Esophagus mucosa (tissue), 1 donor: ENCODE results near the gene FMNL1. TPM values are rescaled to one million over a fixed set of nuclear protein-coding genes. Genes with fewer than 3 reads are reported as not detected.

Experiments used
- ATAC-seq: fragments of 200-7000 bp; cut with Tn5 transposase; one replicate; pipeline ENCODE4 v1.9.1; 2020
- total RNA-seq: library from RNA; stranded (reverse); gene quantifications from one replicate; pipeline ENCODE4 v1.2.4, GENCODE V29; 2023
- donor health status: DM: yes; HTN: yes; CAD: no.

Gene FMNL1, protein sequence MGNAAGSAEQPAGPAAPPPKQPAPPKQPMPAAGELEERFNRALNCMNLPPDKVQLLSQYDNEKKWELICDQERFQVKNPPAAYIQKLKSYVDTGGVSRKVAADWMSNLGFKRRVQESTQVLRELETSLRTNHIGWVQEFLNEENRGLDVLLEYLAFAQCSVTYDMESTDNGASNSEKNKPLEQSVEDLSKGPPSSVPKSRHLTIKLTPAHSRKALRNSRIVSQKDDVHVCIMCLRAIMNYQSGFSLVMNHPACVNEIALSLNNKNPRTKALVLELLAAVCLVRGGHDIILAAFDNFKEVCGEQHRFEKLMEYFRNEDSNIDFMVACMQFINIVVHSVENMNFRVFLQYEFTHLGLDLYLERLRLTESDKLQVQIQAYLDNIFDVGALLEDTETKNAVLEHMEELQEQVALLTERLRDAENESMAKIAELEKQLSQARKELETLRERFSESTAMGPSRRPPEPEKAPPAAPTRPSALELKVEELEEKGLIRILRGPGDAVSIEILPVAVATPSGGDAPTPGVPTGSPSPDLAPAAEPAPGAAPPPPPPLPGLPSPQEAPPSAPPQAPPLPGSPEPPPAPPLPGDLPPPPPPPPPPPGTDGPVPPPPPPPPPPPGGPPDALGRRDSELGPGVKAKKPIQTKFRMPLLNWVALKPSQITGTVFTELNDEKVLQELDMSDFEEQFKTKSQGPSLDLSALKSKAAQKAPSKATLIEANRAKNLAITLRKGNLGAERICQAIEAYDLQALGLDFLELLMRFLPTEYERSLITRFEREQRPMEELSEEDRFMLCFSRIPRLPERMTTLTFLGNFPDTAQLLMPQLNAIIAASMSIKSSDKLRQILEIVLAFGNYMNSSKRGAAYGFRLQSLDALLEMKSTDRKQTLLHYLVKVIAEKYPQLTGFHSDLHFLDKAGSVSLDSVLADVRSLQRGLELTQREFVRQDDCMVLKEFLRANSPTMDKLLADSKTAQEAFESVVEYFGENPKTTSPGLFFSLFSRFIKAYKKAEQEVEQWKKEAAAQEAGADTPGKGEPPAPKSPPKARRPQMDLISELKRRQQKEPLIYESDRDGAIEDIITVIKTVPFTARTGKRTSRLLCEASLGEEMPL
- total RNA-seq = 2.6 TPM

DNA sequence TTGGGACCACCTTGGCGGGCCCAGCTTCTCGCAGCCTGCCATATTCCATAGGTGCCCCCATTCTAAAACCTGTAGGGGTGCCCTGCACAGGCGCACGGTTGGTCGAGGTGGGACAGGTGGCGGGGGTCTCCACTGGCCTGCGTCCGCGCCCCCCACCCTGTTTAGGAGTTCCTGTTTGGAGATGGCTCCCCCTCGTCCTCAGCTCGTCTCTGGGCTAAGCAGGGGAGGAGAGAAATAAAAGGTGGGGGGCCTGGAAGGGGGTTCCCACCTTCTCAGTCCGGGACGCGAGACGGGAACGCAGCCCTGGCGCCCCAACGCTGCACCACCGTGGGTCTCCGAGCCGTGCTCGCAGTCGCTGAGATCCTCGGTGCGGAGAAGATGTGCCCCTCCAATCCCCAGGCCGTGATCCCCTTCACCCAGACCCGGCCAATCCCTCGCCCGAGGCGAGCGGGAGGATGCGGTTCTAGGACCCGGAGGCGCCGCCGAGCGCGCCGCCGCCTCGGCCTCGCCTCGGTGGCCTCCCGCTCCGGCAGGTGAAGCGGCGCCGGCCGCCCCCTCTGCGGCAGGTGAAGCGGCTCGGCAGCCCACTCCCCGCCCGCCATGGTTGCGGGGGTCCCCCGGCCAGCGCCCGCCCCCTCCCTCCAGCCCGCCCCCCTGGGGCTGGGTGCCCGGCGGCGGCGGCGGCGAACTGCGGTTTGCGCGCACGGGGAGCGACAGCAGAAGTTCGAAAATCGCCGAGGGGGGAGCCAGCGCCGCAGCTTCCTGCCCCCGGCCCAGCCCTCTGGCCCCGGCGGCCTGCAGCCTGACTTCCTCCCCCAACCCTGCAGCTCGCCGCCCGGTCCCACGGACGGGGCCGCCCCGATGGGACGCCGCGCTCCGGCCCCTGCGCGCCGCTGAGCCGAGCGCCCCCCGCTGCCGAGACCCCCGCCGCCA is at the start of gene FMNL1:
Gene FMNL1 (plus strand): TSS at position 805 of the 933 bp plus-strand sequence. CDS start 240 bp downstream, outside the sequence.
- ATAC-seq = peak; percentile 20

DNA sequence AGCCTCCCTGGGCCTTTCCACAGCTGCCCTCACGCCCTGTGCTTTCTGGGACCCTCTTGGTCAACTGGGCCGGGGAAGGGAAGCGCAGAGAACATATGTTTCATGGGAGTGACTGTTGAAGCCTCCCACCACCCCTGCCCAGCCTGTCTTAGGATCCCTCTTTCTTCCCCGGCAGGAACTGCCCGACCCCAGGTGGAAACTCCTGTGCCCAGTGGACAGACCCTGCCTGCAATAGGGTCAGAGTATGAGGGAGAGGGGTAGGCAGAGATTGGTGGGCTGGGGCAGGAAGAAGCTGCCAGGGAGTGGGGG is 49.5 kb upstream of the FMNL1 start:
- no peak for ATAC-seq

DNA sequence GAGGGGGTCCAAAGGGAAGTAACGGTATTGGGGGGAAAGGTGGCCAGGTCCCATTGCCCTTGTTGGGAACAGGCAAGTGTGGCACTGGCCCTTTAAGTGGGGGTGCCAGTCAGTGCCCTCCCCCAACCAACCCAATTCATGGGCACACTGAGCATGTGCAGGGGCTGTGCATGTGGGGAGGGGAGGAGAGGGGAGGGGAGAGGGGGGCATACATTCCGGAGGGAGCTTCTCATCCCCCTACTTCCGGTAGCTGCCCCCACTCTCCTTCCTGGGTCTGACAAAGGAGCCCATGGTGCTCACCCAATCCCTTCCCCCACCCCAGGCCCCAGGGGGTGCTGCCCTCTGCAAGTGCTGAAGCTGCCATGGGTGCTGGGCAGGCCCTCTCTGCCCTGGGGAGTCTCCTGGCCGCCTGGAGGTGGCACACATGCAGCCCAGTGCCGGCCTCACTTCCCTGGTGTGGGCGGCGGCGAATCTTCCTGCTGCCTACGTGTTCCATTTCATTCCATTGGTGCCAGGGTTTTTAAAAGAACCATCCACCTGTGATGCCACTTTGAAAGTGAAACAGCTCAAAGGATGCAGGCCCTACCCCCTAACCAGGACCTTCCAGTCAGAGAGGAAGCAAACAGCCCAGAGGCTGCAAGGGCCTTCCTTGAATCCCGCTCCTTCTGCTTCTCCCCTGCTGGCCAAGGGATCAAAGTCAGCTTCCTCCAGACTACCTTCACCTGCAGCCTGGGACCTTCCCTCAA is 49.0 kb upstream of the FMNL1 start:
- peak; percentile 65 for ATAC-seq

DNA sequence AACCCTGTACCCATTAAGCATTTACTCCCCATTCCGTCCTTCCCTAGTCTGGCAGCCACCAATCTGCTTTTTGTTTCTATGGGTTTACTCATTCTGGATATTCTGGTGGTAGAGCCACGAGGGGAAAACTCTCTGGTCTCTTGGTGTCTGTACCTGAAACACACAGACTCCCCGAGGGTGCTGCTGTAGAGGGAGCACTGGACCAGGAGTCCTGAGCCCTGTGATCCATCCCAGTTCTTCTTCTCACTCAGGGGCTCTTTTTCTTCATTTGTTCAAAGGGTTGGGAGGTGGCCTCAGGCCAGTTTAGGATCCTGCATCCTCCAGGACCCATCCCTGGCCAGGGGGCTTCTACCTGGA is 45.9 kb upstream of the FMNL1 start:
- no peak for ATAC-seq

DNA sequence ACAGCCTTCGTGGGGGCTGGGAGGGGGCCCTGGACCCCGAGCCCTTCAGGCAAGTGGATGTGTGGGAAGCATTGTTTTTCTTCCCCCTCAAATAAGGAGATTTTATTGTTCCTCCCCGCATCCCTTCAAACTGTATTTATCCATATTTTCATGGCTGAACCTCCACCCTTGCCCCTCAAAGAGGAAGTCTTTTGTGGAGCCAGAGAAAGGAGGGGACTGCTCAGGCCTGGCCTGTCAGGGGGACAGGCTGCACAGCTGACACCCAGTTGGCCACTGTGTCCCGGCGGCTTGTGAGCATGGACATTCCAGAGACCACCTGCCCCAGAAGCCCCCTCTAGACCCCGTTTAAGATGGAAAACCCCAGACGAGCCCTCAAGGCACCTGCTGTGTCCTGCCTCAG is 44.1 kb upstream of the FMNL1 start:
- no peak for ATAC-seq

DNA sequence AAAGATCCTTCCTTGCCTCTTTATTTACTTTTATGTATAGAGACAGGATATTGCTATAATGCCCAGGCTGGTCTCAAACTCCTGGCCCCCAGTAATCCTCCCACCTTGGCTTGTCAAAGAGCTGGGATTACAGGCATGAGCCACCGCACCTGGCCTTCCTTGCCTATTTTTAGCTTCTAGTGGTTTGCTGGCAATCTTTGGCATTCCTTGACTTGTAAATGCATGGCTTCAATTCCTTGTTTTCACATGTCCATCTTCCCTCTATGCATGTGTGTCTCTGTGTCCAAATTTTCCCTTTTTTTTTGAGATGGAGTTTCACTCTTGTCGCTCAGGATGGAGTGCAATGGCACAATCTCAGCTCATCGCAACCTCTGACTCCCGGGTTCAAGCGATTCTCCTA is 37.5 kb upstream of the FMNL1 start:
- no peak for ATAC-seq

DNA sequence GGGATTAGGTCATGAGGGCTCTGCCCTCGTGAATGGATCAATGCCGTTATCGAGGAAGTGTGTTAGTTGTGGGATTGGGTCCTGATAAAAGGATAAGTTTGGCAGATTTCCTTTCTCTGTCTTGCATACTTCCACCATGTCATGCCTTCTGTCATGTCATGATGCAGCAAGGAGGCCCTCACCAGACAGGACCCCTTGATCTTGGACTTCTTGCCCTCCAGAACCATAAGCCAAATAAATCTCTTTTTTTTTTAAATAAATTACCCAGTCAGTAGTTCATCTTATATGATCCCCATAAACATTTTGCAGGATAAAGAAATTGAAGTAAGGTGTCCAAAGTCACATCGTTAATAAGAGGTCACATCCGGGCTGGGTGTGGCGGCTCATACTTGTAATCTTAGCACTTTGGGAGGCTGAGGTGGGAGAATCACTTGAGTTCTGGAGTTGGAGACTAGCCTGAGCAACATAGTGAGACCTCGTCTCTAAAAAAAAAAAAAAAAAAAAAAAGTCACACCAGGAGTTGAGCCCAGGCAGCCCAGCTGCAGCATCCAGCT is 34.8 kb upstream of the FMNL1 start:
- ATAC-seq = no peak

DNA sequence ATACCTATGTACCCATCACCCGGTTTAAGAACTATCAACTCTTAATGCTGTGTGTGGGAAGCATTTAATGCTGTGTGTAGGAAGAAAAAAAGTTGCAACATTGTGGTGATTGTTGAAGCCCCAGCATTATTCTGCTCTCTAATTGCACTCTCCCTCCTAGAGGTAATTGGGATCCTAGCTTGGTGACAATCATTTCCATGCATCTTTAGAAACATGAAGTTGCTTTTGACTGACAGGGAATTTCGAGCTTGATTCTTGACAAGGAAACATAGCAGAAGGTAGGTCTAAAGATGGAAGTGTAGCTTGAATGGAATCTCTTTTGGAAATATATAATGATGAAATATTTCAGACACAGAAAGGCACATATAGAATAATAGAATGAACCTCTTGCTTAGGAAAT is 32.7 kb upstream of the FMNL1 start:
- ATAC-seq = no peak

DNA sequence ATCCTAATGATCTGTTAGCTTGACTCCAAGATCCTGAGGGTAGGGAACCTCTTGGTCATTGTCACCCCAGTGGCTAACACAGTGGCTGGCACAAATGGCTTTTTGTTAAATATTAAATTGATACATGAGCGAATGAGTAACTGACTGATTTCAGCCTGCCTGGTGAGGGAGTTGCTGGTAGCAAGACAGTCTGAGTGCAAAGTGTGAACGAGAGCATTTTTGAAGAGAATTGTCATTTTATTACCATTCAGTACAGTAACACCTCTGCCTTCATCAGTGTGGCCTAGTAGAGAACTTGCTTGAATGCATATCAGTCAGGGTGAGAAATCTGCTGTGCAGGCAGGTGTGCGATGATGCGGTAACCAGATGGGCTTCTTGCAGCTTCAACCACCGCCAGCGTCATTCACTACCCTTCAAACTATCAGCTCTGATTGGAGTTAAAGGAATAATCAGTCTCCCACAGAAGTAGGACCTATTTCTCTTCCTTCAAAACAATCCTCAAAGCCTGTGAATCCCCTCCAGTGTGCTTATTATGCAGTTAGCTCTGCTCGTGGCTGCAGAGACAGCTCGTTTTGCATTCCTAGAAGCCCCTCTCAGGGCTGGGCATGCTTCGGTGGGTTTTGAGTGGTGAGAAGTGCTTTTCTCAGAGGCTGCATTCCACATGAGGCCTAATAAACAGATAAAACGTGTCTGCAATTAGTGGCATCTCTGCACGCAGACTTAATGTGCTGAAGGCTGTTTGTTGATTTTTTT is 31.0 kb upstream of the FMNL1 start:
- no peak for ATAC-seq

DNA sequence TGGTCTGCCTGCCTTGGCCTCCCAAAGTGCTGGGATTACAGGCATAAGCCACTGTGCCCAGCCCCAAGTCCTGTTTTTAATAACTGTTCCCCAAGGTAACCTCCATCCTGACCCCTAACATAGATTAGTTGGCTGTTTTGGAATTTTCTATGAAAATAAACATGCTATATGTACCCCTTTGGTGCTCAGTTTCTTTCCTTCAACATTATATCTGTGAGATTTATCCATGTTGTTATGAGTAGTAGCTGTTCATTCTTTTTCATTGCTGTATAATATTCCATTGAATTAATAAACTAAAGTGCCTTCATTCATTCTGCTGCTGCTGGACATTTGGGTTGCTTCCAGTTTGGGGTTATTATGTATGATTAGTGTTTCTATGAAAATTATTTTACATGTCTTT is 26.3 kb upstream of the FMNL1 start:
- ATAC-seq = no peak

DNA sequence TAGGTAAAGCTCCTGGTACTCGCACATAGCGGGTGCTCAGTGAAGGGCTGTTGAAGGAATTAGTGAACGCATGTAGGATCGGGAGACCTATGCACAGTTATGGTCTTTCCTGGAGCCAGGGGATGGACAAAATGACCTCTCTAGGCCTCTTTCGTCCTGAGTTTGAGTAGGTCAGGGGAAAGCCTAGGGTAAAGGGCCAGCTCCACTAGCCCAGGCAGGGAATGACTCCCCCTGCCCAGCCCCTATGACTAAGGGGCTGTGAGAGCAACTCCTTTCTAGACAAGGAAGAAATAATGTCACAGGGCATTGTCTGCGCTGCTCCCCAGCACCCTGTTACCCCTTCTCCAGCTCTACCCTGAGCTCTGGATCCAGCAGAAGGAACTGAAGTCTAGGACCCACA is 24.6 kb upstream of the FMNL1 start:
- ATAC-seq = peak; percentile 3

DNA sequence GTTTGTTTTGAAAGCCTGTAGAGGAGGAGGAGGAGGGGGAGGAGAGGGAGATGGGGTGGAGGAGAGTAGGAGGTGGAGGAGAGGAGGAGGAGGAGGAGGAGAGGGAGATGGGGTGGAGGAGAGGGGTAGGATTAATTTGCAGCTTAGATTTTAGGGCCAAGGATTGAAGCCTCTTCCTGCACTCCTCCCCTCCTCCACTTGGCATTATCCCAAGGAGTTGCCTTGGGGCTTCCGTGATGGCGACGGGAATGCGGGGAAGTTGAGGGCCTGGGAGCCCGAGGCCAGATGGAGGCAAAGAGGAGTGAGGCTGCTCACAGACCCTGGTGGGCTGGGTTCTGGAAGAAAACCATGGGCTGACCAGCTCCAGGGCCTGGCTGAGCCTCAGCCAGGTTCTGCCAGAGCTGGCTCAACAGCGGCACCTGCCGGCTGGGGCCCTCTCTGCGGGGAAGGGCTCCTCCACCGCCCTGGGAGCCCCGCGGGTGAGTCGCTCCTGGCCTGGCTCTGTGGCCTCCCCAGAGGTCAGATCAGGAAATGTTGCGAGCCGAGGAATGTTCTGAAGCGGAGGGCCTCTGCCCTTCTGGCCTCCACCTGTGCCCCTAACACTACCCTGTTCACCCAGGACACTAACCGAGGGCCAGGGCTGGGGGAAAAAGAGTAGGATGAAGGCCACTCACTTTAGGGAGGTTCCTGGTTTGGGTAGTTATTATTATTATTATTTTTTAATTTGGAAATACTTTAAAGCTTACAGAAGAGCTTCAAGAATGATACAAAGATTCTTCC is 23.9 kb upstream of the FMNL1 start:
- ATAC-seq = peak; percentile 93

DNA sequence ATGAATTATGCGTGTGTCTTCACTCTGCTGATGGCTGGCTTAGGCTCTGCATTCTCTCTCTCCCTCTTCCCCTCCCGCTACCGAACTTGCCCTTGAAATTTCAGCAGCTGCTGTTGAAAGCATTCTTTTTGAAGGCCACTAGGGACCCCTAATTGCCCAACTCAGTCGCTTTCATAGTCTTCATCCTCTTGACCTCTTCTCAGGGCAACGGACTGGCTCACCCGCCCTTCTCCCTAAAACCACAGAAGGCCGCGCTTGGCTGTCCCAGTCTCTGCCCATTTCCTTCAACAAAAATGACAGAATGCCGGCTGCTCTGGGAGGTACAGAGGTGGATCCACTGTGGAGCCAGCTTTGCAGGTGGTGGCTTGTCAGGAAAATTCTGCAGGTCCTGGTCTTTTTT is 21.0 kb upstream of the FMNL1 start:
- peak; percentile 12 for ATAC-seq

DNA sequence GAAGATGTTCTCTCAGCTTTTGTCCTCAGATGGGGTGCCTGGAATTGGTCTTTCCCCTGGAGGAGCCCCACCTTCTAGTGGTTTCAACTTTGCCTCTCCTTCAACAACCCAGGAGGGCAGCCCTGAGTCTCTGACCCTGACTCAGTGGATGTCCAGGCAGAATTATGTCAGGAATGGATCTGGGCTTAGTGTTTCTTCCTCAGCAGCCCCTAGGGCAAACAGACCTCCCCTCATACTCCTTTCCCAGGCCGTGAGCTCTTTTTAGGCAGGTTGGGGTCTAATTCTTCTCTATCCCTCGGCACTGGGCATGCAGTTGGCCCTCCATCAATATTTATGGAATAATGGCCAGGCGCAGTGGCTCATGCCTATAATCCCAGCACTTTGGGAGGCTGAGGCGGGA is 20.2 kb upstream of the FMNL1 start:
- no peak for ATAC-seq

DNA sequence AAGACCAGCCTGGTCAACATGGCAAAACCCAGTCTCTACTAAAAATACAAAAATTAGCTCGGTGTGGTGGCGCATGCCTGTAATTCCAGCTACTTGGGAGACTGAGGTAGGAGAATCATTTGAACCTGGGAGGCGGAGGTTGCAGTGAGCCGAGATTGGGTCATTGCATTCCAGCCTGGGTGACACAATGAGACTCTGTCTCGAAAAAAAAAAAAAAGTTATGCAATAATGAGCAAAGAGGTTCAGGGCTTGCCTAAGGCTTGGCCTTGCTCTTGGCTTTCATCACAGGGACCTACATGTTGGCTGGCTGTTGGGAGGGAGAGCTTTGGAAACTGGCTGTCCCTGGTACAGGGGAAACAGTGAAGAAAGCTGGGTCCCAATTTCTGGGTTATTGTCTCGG is 19.8 kb upstream of the FMNL1 start:
- ATAC-seq = peak; percentile 74

DNA sequence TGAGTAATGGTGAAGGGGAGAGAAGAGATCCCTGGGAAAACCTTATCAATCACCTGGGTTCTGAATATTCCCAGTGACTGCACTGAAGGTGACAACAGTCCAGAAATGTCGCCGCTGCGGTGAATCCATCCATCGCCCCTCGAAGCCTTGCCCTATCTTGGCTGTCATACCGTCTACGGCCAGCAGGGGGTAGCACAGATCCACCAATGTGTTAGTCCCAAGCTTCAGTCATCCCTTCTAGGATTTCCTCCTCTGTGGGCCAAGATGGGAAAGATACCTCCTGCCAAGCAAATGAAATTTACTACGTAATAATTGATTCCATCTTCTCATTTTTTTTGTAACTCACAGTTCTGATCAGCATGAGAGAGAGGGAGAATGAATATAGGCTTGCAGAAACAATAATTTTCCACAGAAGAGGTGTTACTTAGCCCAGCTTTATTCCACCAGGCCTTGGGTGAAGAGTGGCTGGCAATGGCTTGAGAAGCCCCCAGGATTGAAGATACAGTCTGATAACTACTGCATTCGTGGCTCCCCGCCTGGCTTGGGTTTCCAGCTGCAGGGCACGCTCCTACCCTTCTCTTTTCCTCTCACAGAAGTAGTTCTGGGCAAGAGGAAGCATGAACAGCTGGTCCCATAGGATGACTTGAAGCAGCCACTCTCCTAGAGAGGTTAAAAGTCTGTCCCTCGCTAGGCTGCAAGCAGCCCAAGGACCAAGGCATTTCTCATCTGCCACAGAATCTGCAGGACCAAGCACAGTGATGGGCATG is 2.6 kb upstream of the FMNL1 start:
- ATAC-seq = peak; percentile 83

DNA sequence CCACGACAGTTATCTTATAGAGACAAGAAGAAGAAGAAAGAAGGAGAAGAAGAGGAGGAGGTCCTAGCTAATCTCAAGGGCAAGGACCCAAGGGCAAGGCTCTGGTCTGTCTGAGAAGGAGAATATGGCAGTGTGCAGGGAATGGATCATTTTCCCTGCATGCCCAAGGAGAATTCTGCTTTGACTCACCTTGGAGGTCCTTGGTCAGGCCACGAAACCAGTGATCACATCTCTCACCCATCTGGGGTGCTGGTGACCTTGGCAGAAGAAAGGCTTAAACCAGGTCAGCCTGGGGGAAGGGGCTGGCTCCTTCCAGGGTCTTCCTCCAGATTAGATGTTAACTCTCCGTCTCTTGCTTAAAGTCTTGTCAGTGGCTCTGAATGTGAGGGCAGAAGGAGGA is 1.6 kb upstream of the FMNL1 start:
- no peak for ATAC-seq

DNA sequence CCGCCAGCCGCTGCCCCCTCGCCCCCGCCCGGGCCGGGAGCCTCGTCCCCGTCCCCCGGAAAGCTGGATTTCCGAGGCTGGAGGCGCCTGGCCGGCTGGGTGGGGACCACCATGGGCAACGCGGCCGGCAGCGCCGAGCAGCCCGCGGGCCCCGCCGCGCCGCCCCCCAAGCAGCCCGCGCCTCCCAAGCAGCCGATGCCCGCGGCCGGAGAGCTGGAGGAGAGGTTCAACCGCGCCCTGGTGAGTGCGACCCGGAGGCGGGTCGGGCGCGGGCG is 266 bp downstream of the FMNL1 start:
- no peak for ATAC-seq

DNA sequence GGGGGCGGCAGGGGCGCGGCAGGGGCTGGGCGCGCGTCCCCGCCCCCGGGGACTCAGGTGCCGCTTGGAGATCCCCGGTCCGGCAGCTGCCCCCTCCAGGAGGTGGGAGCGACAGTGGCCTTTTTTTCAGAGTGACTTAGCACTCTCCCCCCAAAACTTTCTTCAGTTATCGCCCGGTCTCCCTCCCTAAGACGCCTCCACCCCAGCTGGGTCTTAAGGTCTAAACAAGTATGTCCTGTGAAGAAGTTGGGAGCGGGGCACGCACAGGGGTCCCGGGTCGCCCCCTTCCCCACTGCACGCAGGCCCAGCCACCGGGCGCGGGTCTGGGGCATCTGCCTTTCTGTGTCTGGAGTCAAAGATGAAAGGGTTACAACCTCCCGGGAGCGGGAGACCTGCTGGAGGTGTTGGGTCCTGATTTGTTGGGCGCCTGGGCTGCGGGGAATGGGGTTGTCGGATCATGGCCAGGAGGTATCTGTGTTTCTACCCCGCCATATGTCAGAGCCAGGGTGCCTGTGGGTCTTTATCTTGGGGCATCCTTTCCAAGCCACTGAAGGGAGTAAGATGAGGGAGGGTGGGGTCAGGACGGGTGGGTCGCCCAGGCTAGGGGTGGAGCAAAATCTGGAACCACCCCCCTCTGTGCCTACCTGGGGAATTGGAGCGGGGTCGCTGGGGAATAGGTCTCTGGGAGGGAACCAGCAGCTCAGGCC is 757 bp downstream of the FMNL1 start:
- ATAC-seq = no peak
